Measurements from ENCODE around the gene DUSP10.
A peak's percentile ranks its signal among the peaks of the same experiment; 100 is the strongest.

Gene DUSP10

DNA sequence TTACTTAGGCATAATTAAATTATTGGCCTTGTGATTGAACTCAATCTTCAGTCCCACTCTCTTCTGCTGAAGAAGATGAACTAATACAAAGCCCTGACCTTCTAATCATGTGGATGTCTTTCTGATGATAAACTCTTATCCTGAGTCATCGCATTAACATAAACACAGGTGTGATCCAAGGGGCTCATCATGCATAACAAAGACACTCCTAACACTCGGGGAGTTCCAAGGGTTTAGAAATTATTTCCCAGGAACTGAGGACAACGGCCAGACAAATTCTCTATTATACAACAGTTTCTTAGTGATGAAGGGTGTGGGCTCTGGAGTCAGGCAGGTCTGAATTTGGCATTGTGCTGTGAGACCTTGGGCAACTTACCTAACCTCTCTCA lies 18.0 kb downstream of the DUSP10 start:
- no peak overlapping the region for H3K27ac ChIP-seq
- TF ChIP-seq, protein P1, sequence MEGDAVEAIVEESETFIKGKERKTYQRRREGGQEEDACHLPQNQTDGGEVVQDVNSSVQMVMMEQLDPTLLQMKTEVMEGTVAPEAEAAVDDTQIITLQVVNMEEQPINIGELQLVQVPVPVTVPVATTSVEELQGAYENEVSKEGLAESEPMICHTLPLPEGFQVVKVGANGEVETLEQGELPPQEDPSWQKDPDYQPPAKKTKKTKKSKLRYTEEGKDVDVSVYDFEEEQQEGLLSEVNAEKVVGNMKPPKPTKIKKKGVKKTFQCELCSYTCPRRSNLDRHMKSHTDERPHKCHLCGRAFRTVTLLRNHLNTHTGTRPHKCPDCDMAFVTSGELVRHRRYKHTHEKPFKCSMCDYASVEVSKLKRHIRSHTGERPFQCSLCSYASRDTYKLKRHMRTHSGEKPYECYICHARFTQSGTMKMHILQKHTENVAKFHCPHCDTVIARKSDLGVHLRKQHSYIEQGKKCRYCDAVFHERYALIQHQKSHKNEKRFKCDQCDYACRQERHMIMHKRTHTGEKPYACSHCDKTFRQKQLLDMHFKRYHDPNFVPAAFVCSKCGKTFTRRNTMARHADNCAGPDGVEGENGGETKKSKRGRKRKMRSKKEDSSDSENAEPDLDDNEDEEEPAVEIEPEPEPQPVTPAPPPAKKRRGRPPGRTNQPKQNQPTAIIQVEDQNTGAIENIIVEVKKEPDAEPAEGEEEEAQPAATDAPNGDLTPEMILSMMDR (IDR thresholded peaks at IDR 0.05): no peak
- no peak for TF ChIP-seq ZFX (IDR thresholded peaks at IDR 0.05; ENCODE audit: borderline replicate concordance)

DNA sequence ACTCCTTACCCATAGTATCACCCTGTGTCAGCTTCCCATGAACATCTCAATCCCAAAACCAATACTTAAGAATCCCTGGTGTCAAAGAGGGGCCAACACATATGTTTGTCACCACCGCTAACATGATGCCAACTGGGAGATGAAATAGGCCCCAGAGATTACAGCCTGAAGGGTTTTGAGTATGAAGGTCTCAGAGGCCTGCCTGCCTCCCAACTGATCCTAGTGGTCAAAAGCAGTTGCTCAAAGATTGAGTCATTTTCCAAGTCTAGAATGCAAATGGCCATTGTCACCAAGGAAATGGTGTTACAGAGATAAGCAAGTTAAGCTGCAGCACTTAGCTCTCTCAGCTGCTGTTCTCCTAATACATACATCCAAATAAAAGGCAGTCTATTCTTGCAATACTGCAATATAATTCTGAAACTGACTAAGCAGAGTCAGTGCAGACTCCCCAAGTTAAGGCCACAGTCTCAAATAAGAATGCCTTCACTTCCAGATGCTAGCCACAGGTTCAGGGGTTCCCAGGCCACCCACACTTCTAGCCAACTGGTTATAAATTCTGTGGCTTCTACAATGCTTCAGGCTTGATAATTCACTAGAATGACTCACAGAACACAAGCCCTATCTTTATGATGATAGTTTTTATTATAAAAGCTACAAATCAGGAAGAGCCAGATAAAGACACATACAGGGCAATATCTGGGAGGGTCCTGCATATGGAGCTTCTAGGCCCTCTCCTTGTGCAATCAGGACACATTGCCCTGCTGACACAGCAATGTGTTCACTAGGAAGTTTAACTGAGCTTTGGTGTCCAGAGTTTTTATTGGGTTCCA lies 18.7 kb downstream of the DUSP10 start:
- TF ChIP-seq, protein P1 (IDR thresholded peaks at IDR 0.05): no peak
- no peak for TF ChIP-seq ZFX (IDR thresholded peaks at IDR 0.05; ENCODE audit: borderline replicate concordance)
- no peak overlapping the region for H3K27ac ChIP-seq

DNA sequence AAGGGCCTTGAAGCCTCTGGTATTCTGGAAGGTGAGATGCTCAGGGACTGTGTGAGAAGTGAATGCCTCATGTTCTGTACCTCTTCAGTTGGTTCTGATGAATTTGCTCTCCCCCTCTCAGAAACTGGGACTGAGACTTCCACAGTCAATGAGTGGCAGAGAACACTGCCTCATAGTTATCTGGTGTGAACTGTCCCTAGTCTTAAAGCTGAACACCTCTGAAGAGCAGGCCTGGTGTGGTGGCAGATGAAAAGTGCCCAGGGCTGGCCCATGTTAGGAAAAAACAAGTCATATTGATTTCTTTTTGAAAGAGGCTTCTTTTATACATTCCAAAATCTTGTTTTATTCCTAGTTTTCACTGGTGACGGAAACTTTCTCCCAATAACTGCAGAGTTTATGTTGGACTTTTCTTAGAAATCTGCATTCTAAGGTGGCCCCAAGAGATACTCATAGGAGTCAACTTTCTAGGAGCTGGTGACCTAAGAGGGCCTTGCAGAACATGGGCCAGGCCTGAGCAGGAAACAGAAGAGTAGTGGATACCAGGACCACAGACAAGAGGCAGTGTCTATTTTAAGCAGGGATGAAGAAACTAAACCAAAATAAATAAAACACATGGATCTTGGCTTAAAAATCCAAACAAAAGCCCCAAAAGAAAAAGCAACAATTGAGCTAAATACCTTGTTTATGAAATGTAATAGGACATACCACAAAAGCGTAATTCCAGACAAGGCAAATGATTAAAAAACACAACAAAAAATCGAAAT lies 19.5 kb downstream of the DUSP10 start:
- TF ChIP-seq, protein P1 (IDR thresholded peaks at IDR 0.05): no peak
- no peak for TF ChIP-seq ZFX (IDR thresholded peaks at IDR 0.05; ENCODE audit: borderline replicate concordance)
- H3K27ac ChIP-seq: no peak overlapping the region

DNA sequence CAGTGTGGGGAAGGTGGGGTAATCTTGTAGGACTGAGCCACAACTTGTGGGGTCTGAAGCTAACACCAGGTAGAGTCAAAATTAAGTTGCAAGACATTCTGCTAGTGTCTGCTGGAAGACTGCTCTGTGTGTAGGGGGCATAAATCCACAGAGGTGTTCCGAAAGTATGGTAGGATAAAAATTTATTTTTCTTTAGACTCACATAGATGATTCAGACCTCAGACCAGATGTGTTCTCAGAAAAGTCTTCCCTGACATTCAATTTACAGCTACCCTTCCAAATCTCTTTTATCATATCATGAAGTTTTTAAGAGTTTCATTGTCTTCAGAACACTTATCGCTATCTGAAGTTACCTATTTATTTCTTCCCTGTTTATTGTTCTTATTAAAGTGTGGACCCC lies 21.3 kb downstream of the DUSP10 start:
- TF ChIP-seq ZFX (IDR thresholded peaks at IDR 0.05; ENCODE audit: borderline replicate concordance): no peak
- TF ChIP-seq, protein P1 (IDR thresholded peaks at IDR 0.05): no peak

DNA sequence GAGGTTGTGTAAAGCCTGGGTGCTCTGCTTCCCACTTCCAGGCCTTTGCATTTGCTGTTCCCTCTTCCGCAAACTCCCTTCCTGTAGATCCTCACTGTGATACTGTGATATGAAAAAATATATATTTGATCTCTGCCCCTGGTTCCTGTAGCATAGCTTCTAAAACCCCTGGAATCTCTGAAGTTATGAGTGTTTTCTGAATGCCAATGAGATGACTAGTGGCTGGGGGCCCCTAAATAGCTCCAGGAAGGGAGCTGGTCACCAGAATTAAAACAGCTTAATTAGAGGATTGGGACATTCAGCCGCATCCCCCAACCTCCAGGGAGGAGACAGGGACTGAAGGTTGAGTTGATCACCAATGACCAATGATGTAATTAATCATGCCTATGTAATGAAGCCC lies 21.9 kb downstream of the DUSP10 start:
- TF ChIP-seq, protein P1 (IDR thresholded peaks at IDR 0.05): no peak
- no peak for TF ChIP-seq ZFX (IDR thresholded peaks at IDR 0.05; ENCODE audit: borderline replicate concordance)
- H3K27ac ChIP-seq: no peak overlapping the region

More for the DNA sequence above, 21.3 kb downstream of the DUSP10 start:
- no peak overlapping the region for H3K27ac ChIP-seq

DNA sequence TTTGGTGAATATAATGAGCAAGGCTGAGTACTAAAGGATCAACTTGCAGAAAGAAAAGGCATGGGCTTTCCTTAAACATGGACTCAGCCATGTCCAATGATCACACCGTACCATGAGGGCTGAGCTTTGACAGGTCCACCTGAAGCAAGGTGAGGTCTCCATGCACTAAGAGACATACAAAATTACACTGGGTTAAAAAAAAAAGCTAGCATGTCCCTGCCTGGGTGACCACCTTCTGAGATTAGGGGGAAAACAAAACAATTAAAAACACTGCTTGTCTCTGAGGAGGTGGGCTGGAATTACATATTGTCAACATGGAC lies 22.7 kb downstream of the DUSP10 start:
- peak overlapping the region; percentile 28; the same call in 1 of the 2 replicates for H3K27ac ChIP-seq
- no peak for TF ChIP-seq ZFX (IDR thresholded peaks at IDR 0.05; ENCODE audit: borderline replicate concordance)
- TF ChIP-seq, protein P1 (IDR thresholded peaks at IDR 0.05): no peak
